Erythroblast (primary cell): Measurements from ENCODE around the gene PADI3.

Source experiments
- GATA1 ChIP-seq: IDR thresholded peaks from 2 replicates; pipeline ENCODE4 v1.6.1; 2011; ENCODE audit warnings: low read depth, mild to moderate bottlenecking, control low read depth, low read length, moderate library complexity
- POLR2A ChIP-seq: IDR thresholded peaks from 2 replicates; pipeline ENCODE4 v1.6.1; 2011; ENCODE audit warnings: mild to moderate bottlenecking, low read length

DNA sequence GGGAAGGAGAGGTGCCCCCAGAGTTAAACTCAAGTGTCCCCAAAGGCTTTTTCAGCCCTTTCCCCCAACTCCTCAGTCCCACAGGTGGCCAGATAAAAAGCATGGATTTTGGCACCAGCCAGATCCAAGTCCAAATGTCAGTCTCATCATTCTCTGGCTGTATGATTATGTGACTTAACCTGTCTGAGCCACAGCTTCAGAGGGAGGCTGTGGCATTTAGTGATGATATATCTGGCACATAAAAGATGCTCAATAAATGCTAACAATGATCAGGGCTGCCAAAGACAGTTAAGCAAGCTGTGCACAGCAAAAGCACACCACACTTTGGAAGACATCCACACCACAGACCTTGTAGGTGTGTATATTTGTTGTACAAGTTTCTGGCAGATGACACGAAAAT lies 5.6 kb upstream of the PADI3 start:
- no peak for TF ChIP-seq GATA1
- no peak for TF ChIP-seq POLR2A
